Hepatocyte (in vitro differentiated cells): Measurements from ENCODE around the gene ZNF227.

Experiments used
- CTCF ChIP-seq: fragments of 200-600 bp; sonication (generic); IDR thresholded peaks from 2 replicates; pipeline ENCODE4 v1.5.1; 2016; ENCODE audit warnings: antibody characterized with exemption, mild to moderate bottlenecking; ENCODE audit not compliant: poor library complexity
- EZH2phosphoT487 ChIP-seq: fragments of 200-600 bp; sonication (generic); IDR thresholded peaks from one replicate; pipeline ENCODE4 v1.6.1; 2018; ENCODE audit warnings: antibody characterized with exemption, mild to moderate bottlenecking, low read depth, moderate library complexity; ENCODE audit not compliant: unreplicated experiment, severe bottlenecking

GRCh38 chr19:44260343-44260681 lies 48.0 kb downstream of the ZNF227 start:
- TF ChIP-seq CTCF (no peak), EZH2phosphoT487 (no peak)
